Breast epithelium (tissue), 3 donors: ENCODE measurements around the gene KIF9.

Experiments used
- POLR2A ChIP-seq: fragments of 450-650 bp; IDR thresholded peaks from one replicate; pipeline ENCODE4 v1.6.1; 2016; ENCODE audit warnings: antibody characterized with exemption, mild to moderate bottlenecking, moderate library complexity
- TF ChIP-seq, protein P1 (sequence below), 3 donors: fragments of 450-650 bp; IDR thresholded peaks; one replicate each; pipeline ENCODE4 v1.5.1; 2016 to 2017; ENCODE audit warnings: antibody characterized with exemption in 3 of 3, mild to moderate bottlenecking in 3 of 3, moderate library complexity in 3 of 3

- TF ChIP-seq POLR2A = no peak
- TF ChIP-seq, protein P1, sequence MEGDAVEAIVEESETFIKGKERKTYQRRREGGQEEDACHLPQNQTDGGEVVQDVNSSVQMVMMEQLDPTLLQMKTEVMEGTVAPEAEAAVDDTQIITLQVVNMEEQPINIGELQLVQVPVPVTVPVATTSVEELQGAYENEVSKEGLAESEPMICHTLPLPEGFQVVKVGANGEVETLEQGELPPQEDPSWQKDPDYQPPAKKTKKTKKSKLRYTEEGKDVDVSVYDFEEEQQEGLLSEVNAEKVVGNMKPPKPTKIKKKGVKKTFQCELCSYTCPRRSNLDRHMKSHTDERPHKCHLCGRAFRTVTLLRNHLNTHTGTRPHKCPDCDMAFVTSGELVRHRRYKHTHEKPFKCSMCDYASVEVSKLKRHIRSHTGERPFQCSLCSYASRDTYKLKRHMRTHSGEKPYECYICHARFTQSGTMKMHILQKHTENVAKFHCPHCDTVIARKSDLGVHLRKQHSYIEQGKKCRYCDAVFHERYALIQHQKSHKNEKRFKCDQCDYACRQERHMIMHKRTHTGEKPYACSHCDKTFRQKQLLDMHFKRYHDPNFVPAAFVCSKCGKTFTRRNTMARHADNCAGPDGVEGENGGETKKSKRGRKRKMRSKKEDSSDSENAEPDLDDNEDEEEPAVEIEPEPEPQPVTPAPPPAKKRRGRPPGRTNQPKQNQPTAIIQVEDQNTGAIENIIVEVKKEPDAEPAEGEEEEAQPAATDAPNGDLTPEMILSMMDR (IDR thresholded peaks at IDR 0.05) = no peak
Measured at GRCh38 chr3:47265008-47265407, 17.6 kb downstream of the KIF9 start.
